ENCODE data around the gene ABCC6. TPM values are rescaled to one million over a fixed set of nuclear protein-coding genes. Genes with fewer than 3 reads are reported as not detected.
"Not testable (repeated sequence)": the region's sequence is repeated elsewhere in the genome, so short reads cannot be mapped to it uniquely, and the experiment has no call there.

ABCC6 gene
- total and polyA plus RNA-seq, 2 donors from 2014 or later: 7.5 to 54.5 TPM

- FAIRE-seq (no peak), DNase-seq (peak in 1 of 5 donors; percentile 55)
- peaks cover 0 to 12% (median 8%) of the 10 kb centered on the region in 3 donors for H3K4me1 ChIP-seq (ENCODE audit: control insufficient read depth in 2 of 3, insufficient read depth in 2 of 3, low read depth in 1 of 3, low read length in 3 of 3)
- H3K4me3 ChIP-seq (ENCODE audit: low read length in 3 of 3): no peak overlapping the region
- no peak overlapping the region for H3K27ac ChIP-seq (ENCODE audit: low read depth in 2 of 2, low read length in 2 of 2)
- peaks cover 0 to 34% (median 9%) of the 10 kb centered on the region in 3 donors for H3K36me3 ChIP-seq (ENCODE audit: control insufficient read depth in 2 of 3, insufficient read depth in 3 of 3, low read length in 3 of 3)
- H3K9ac ChIP-seq (ENCODE audit: low read length in 3 of 3): no peak overlapping the region
- no peak for TF ChIP-seq CTCF (IDR thresholded peaks at IDR 0.05; ENCODE audit: borderline replicate concordance, extremely low read depth, insufficient read depth)
- H3K27me3 ChIP-seq (ENCODE audit: control insufficient read depth, insufficient read depth, low read length): no peaks in the 10 kb centered on the region
- peaks cover 3 to 11% (median 5%) of the 10 kb centered on the region in 3 donors for H3K9me3 ChIP-seq (ENCODE audit: control insufficient read depth in 2 of 3, insufficient read depth in 1 of 3, low read length in 3 of 3)
- intact Hi-C loops (cut with DNase I): no loop called here
Measured at GRCh38 chr16:16154281-16154951, 68.9 kb downstream of the ABCC6 start.

DNA sequence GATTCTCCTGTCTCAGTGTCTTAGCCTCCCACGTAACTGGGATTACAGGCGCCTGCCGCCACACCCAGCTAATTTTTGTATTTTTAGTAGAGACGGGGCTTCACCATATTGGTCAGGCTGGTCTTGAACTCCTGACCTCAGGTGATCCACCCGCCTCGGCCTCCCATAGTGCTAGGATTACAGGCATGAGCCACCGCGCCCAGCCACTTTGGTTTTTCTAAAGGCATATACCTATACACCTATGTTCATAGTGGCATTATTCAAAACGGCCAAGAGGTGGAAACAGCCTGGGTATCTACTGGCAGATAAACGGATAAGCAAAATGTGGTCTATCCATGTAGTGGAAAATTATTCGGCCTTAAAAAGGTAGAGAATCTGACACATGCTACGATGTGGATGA is 70.3 kb downstream of the ABCC6 start:
- H3K27me3 ChIP-seq (ENCODE audit: control insufficient read depth, insufficient read depth, low read length); H3K4me3 ChIP-seq (ENCODE audit: low read length in 3 of 3); H3K9me3 ChIP-seq (ENCODE audit: control insufficient read depth in 2 of 3, insufficient read depth in 1 of 3, low read length in 3 of 3); H3K27ac ChIP-seq (ENCODE audit: low read depth in 2 of 2, low read length in 2 of 2); intact Hi-C loops (cut with DNase I); H3K9ac ChIP-seq (ENCODE audit: low read length in 3 of 3); FAIRE-seq: not testable (repeated sequence)
- DNase-seq: peak in 1 of 5 donors; percentile 59
- Histone ChIP-seq H3K36me3 (ENCODE audit: control insufficient read depth in 2 of 3, insufficient read depth in 3 of 3, low read length in 3 of 3) (peaks cover 0 to 24% (median 2%) of the 10 kb centered on the region in 3 donors), H3K4me1 (ENCODE audit: control insufficient read depth in 2 of 3, insufficient read depth in 2 of 3, low read depth in 1 of 3, low read length in 3 of 3) (peaks cover 0 to 14% (median 9%) of the 10 kb centered on the region in 3 donors)

DNA sequence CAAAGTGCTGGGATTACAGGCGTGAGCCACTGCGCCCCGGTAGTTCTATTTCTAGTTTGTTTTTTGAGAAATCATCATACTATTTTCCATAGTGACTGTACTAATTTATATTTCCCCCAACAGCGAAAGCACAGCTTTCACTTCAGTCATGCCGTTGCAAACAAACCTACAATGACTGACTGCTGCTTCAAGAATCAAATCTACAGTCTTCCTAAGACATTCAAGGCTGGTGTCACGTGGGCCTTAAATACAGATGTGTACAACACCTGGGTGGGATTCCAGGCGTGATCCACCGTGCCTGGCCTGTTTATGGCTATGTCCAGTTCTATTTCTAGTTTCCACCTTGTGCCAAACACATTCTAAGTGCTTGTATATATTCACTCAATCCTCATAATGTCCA is 72.0 kb downstream of the ABCC6 start:
- Histone ChIP-seq H3K4me1 (ENCODE audit: control insufficient read depth in 2 of 3, insufficient read depth in 2 of 3, low read depth in 1 of 3, low read length in 3 of 3) (peaks cover 0 to 27% (median 18%) of the 10 kb centered on the region in 3 donors), H3K4me3 (ENCODE audit: low read length in 3 of 3) (no peak overlapping the region), H3K9ac (ENCODE audit: low read length in 3 of 3) (no peak overlapping the region), H3K27ac (ENCODE audit: low read depth in 2 of 2, low read length in 2 of 2) (no peak overlapping the region), H3K27me3 (ENCODE audit: control insufficient read depth, insufficient read depth, low read length) (no peaks in the 10 kb centered on the region), H3K9me3 (ENCODE audit: control insufficient read depth in 2 of 3, insufficient read depth in 1 of 3, low read length in 3 of 3) (no peaks in the 10 kb centered on the region), H3K36me3 (ENCODE audit: control insufficient read depth in 2 of 3, insufficient read depth in 3 of 3, low read length in 3 of 3) (peaks cover 0 to 15% (median 2%) of the 10 kb centered on the region in 3 donors)
- intact Hi-C loops (cut with DNase I): no loop called here
- no peak for FAIRE-seq
- no peak for TF ChIP-seq CTCF (IDR thresholded peaks at IDR 0.05; ENCODE audit: borderline replicate concordance, extremely low read depth, insufficient read depth)
- peak in 1 of 5 donors; percentile 16 for DNase-seq

- peaks cover 0 to 30% (median 19%) of the 10 kb centered on the region in 3 donors for H3K4me1 ChIP-seq (ENCODE audit: control insufficient read depth in 2 of 3, insufficient read depth in 2 of 3, low read depth in 1 of 3, low read length in 3 of 3)
- no peak for TF ChIP-seq CTCF (IDR thresholded peaks at IDR 0.05; ENCODE audit: borderline replicate concordance, extremely low read depth, insufficient read depth)
- no peaks in the 10 kb centered on the region for H3K27me3 ChIP-seq (ENCODE audit: control insufficient read depth, insufficient read depth, low read length)
- H3K27ac ChIP-seq (ENCODE audit: low read depth in 2 of 2, low read length in 2 of 2): peak overlapping the region in 1 of 2 donors; percentile 79
- FAIRE-seq (no peak), DNase-seq (no peak)
- no peak overlapping the region for H3K4me3 ChIP-seq (ENCODE audit: low read length in 3 of 3)
- peaks cover 0 to 12% (median 2%) of the 10 kb centered on the region in 3 donors for H3K36me3 ChIP-seq (ENCODE audit: control insufficient read depth in 2 of 3, insufficient read depth in 3 of 3, low read length in 3 of 3)
- H3K9ac ChIP-seq (ENCODE audit: low read length in 3 of 3): no peak overlapping the region
- no peaks in the 10 kb centered on the region for H3K9me3 ChIP-seq (ENCODE audit: control insufficient read depth in 2 of 3, insufficient read depth in 1 of 3, low read length in 3 of 3)
- intact Hi-C loops (cut with DNase I): no loop called here
Measured at GRCh38 chr16:16150878-16151152, 72.5 kb downstream of the ABCC6 start.

All from kidney (tissue), 14 donors.